Measurements from ENCODE around the gene DDR1. TPM values are rescaled to one million over a fixed set of nuclear protein-coding genes. Genes with fewer than 3 reads are reported as not detected.

The DDR1 gene
- total RNA-seq, 2 experiments from 2014 or later: 6.5 to 6.6 TPM

GRCh38 chr6:30915591-30915946 is 31.2 kb downstream of the DDR1 start:
- no peaks in the 10 kb centered on the region for H3K9me3 Mint-ChIP-seq
- Histone ChIP-seq H3K4me1 (ENCODE audit: insufficient read depth, low read length) (peaks cover 19% of the 10 kb centered on the region), H3K4me3 (ENCODE audit: low read length) (no peak overlapping the region), H3K27me3 (ENCODE audit: control insufficient read depth in 1 of 2, insufficient read depth in 2 of 2, low read length in 2 of 2) (no peaks in the 10 kb centered on the region), H3K27ac (ENCODE audit: low read depth in 1 of 2, low read length in 2 of 2) (no peak overlapping the region), H3K36me3 (ENCODE audit: insufficient read depth, low read length) (peaks cover 51% of the 10 kb centered on the region), H3K9me3 (ENCODE audit: control insufficient read depth in 1 of 2, insufficient read depth in 1 of 2, low read length in 2 of 2) (no peaks in the 10 kb centered on the region)
- peak in 4 of 14 experiments; percentile 7 to 56 (median 55) for DNase-seq
- peak overlapping the region; percentile 40 for H3K27ac Mint-ChIP-seq
- peak overlapping the region; percentile 96 for H3K4me3 Mint-ChIP-seq
- no peaks in the 10 kb centered on the region for H3K27me3 Mint-ChIP-seq
- ChIA-PET CTCF (interaction anchor here (1.0 to 2.8 kb wide), 4 partner anchors 129 to 172 kb away, joined by 3 to 10 read pairs (median 4); no protein-coding TSS in a partner anchor), POLR2A (interaction anchor here (0.6 to 1.7 kb wide), 5 partner anchors 8 to 695 kb away, joined by 3 to 4 read pairs (median 3); partner anchors contain the start of gene GTF2H4)
- ATAC-seq (ENCODE audit: poor library complexity): no peak
- peaks cover 79% of the 10 kb centered on the region for H3K36me3 Mint-ChIP-seq (ENCODE audit: low read depth)
- intact Hi-C loops (cut with DNase I, micrococcal nuclease): loop anchor here (1.0 to 10.0 kb wide), 4 partner anchors 154 to 591 kb away; partner anchors contain the start of gene TRIM39 (in 1 of the 2)
- peak; percentile 48 for TF ChIP-seq CTCF (IDR thresholded peaks at IDR 0.05)
- H3K4me1 Mint-ChIP-seq (ENCODE audit: low read depth): peaks cover 21% of the 10 kb centered on the region

GRCh38 chr6:30917041-30917440 is 32.7 kb downstream of the DDR1 start:
- Histone ChIP-seq H3K9me3 (ENCODE audit: control insufficient read depth in 1 of 2, insufficient read depth in 1 of 2, low read length in 2 of 2) (no peaks in the 10 kb centered on the region), H3K4me1 (ENCODE audit: insufficient read depth, low read length) (peaks cover 19% of the 10 kb centered on the region), H3K27me3 (ENCODE audit: control insufficient read depth in 1 of 2, insufficient read depth in 2 of 2, low read length in 2 of 2) (no peaks in the 10 kb centered on the region), H3K36me3 (ENCODE audit: insufficient read depth, low read length) (peaks cover 51% of the 10 kb centered on the region), H3K4me3 (ENCODE audit: low read length) (no peak overlapping the region), H3K27ac (ENCODE audit: low read depth in 1 of 2, low read length in 2 of 2) (no peak overlapping the region)
- Mint-ChIP-seq H3K9me3 (no peaks in the 10 kb centered on the region), H3K27me3 (no peaks in the 10 kb centered on the region), H3K36me3 (ENCODE audit: low read depth) (peaks cover 79% of the 10 kb centered on the region), H3K4me1 (ENCODE audit: low read depth) (peaks cover 21% of the 10 kb centered on the region), H3K4me3 (no peak overlapping the region), H3K27ac (no peak overlapping the region)
- ChIA-PET CTCF (no interaction called here), POLR2A (interaction anchor here (0.6 to 1.7 kb wide), 2 partner anchors 9 to 96 kb away, joined by 3 to 4 read pairs; partner anchors contain the start of gene GTF2H4)
- intact Hi-C loops (cut with DNase I, micrococcal nuclease): loop anchor here in 1 of 2 experiments (5.0 to 10.0 kb wide), 2 partner anchors 210 to 592 kb away; partner anchors contain the start of gene TRIM39
- TF ChIP-seq CTCF (IDR thresholded peaks at IDR 0.05): no peak
- ATAC-seq (ENCODE audit: poor library complexity) (no peak), DNase-seq (no peak)

- ATAC-seq (ENCODE audit: poor library complexity) (no peak), DNase-seq (no peak)
- Mint-ChIP-seq H3K27ac (no peak overlapping the region), H3K9me3 (no peaks in the 10 kb centered on the region), H3K4me1 (ENCODE audit: low read depth) (peaks cover 21% of the 10 kb centered on the region), H3K36me3 (ENCODE audit: low read depth) (peaks cover 79% of the 10 kb centered on the region), H3K4me3 (no peak overlapping the region), H3K27me3 (no peaks in the 10 kb centered on the region)
- Histone ChIP-seq H3K4me3 (ENCODE audit: low read length) (no peak overlapping the region), H3K4me1 (ENCODE audit: insufficient read depth, low read length) (peaks cover 19% of the 10 kb centered on the region), H3K9me3 (ENCODE audit: control insufficient read depth in 1 of 2, insufficient read depth in 1 of 2, low read length in 2 of 2) (no peaks in the 10 kb centered on the region), H3K27ac (ENCODE audit: low read depth in 1 of 2, low read length in 2 of 2) (no peak overlapping the region), H3K27me3 (ENCODE audit: control insufficient read depth in 1 of 2, insufficient read depth in 2 of 2, low read length in 2 of 2) (no peaks in the 10 kb centered on the region), H3K36me3 (ENCODE audit: insufficient read depth, low read length) (peaks cover 53% of the 10 kb centered on the region)
- CTCF ChIA-PET: no interaction called here
- POLR2A ChIA-PET: interaction anchor here (0.6 to 1.7 kb wide), 2 partner anchors 10 to 96 kb away, joined by 3 to 4 read pairs; partner anchors contain the start of gene GTF2H4
- TF ChIP-seq CTCF (IDR thresholded peaks at IDR 0.05): no peak
- intact Hi-C loops (cut with DNase I, micrococcal nuclease): loop anchor here in 1 of 2 experiments (5.0 to 10.0 kb wide), 2 partner anchors 210 to 593 kb away; partner anchors contain the start of gene TRIM39
Observed at GRCh38 chr6:30917487-30917886, 33.2 kb downstream of the DDR1 start.
